LoVo (cell line): ENCODE measurements around the gene CST3.
"Not testable (repeated sequence)": the region's sequence is repeated elsewhere in the genome, so short reads cannot be mapped to it uniquely, and the experiment has no call there.

Experiments
- DNase-seq: peaks from one replicate; pipeline ENCODE4 v3.0.0-alpha.2; 2016; ENCODE audit warnings: low spot score

CST3 gene

GRCh38 chr20:23628402-23629016 lies 9.2 kb downstream of the CST3 start:
- DNase-seq, result no peak

- DNase-seq, result no peak
Measured at GRCh38 chr20:23627501-23627900, 10.3 kb downstream of the CST3 start.

- peak; percentile 35 for DNase-seq
Measured at GRCh38 chr20:23626040-23626620, 11.6 kb downstream of the CST3 start.

GRCh38 chr20:23625236-23625964 lies 12.4 kb downstream of the CST3 start:
- DNase-seq, result no peak

- no peak for DNase-seq
Measured at GRCh38 chr20:23624324-23624691, 13.4 kb downstream of the CST3 start.

- no peak for DNase-seq
Measured at GRCh38 chr20:23623666-23624323, 14.0 kb downstream of the CST3 start.

GRCh38 chr20:23622839-23623343 lies 14.9 kb downstream of the CST3 start:
- DNase-seq, result peak; percentile 74

GRCh38 chr20:23622401-23622800 lies 15.4 kb downstream of the CST3 start:
- DNase-seq, result not testable (repeated sequence)

- DNase-seq, result not testable (repeated sequence)
Measured at GRCh38 chr20:23620670-23621386, 16.9 kb downstream of the CST3 start.

GRCh38 chr20:23614163-23614562 lies 23.6 kb downstream of the CST3 start:
- DNase-seq, result no peak

- DNase-seq, result no peak
Measured at GRCh38 chr20:23613676-23614075, 24.1 kb downstream of the CST3 start.

GRCh38 chr20:23612396-23612795 lies 25.4 kb downstream of the CST3 start:
- DNase-seq, result no peak

GRCh38 chr20:23609486-23610109 lies 28.2 kb downstream of the CST3 start:
- DNase-seq, result no peak

- DNase-seq, result no peak
Measured at GRCh38 chr20:23608251-23608846, 29.4 kb downstream of the CST3 start.

- no peak for DNase-seq
Measured at GRCh38 chr20:23607497-23608245, 30.1 kb downstream of the CST3 start.

- peak; percentile 54 for DNase-seq
Measured at GRCh38 chr20:23606652-23607049, 31.1 kb downstream of the CST3 start.

GRCh38 chr20:23605867-23606651 lies 31.7 kb downstream of the CST3 start, which contains the start of gene CST9:
Gene CST9 (minus strand): TSS chr20:23605917. CDS start chr20:23605864, 53 bp downstream.
- no peak for DNase-seq

GRCh38 chr20:23604306-23604705 lies 33.4 kb downstream of the CST3 start:
- DNase-seq, result no peak

- DNase-seq, result no peak
Measured at GRCh38 chr20:23603321-23603720, 34.4 kb downstream of the CST3 start.
